HUES64 (cell line): ENCODE results near the gene PKN1.

Experiments used
- H3K27ac ChIP-seq: 2 replicates; pipeline ENCODE4 v1.7.0; 2013; ENCODE audit warnings: low read depth, low read length, inconsistent platforms
- H3K27me3 ChIP-seq: 2 replicates; pipeline ENCODE4 v1.6.1; 2013; ENCODE audit warnings: mild to moderate bottlenecking, low read length; ENCODE audit not compliant: insufficient read depth
- H3K36me3 ChIP-seq: 2 replicates; pipeline ENCODE4 v1.6.1; 2013; ENCODE audit warnings: mild to moderate bottlenecking, low read length; ENCODE audit not compliant: insufficient read depth
- H3K4me1 ChIP-seq: 2 replicates; pipeline ENCODE4 v1.6.1; 2013; ENCODE audit warnings: mild to moderate bottlenecking, low read length, moderate library complexity; ENCODE audit not compliant: insufficient read depth
- H3K4me3 ChIP-seq: 2 replicates; pipeline ENCODE4 v1.5.1; 2013; ENCODE audit warnings: mild to moderate bottlenecking, low read length, moderate library complexity
- H3K9ac ChIP-seq: 2 replicates; pipeline ENCODE4 v1.6.1; 2013; ENCODE audit warnings: mild to moderate bottlenecking, low read depth, low read length
- H3K9me3 ChIP-seq: 2 replicates; pipeline ENCODE4 v1.6.1; 2013; ENCODE audit warnings: low read depth, low read length; ENCODE audit not compliant: insufficient read depth
- WGBS: fragments of 150-250, 120-280 bp; methylation state at CpG from one replicate; pipeline ENCODE4 v1.1.7; 2013; ENCODE audit warnings: missing lambda C conversion rate; 5-methylcytosine and 5-hydroxymethylcytosine counted together

The PKN1 gene

GRCh38 chr19:14479309-14479974, 46.3 kb downstream of the PKN1 start:
- H3K36me3 ChIP-seq, result peaks cover 24% of the 10 kb centered on the region
- no peak overlapping the region for H3K9ac ChIP-seq
- no peaks in the 10 kb centered on the region for H3K9me3 ChIP-seq
- 93% methylated on average over 14 of the region's 14 CpGs for WGBS
- no peaks in the 10 kb centered on the region for H3K27me3 ChIP-seq
- H3K4me3 ChIP-seq, result no peak overlapping the region
- H3K27ac ChIP-seq, result no peak overlapping the region
- peaks cover 11% of the 10 kb centered on the region for H3K4me1 ChIP-seq

DNA sequence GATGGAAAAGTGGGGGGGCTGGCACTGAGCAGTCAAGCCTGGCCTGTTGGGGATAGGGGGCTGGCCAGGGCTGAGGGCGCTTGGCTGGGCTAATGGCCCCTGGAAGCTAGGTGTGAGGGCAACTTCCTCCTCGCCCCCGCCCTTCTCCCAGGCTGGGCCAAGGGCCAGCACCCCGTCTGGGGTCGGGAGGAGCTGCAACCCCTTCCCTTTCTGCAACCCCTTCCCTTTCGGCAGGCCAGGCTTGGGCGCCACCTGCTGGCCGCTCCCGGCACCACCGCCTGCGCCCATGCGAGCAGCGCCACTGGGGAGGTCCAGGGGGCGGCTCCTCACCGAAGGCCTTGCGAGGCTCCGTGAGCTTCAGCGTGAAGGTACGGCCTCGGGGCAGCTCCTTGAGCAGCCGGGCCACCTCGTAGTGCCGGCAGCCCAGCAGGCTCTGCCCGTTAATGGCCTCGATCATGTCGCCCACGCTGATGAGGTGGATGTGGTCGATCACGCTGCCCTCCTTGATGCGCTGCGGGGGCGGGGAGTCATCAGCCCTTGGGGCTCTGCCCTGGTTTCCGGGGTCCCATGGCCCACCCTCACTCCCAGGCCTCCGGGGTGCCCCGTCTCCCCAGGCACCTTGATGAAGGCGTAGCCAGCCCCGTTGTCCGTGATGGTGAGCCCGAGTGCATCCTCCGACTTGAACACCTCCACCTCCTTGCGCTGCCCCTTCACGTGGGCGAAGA, 47.0 kb downstream of the PKN1 start:
- WGBS, result 51% methylated on average over 43 of the region's 43 CpGs
- no peak overlapping the region; the same call in 1 of the 2 replicates for H3K27ac ChIP-seq

GRCh38 chr19:14480700-14481079, 47.6 kb downstream of the PKN1 start:
- Histone ChIP-seq H3K27me3 (no peaks in the 10 kb centered on the region), H3K27ac (no peak overlapping the region; the same call in 1 of the 2 replicates), H3K36me3 (peaks cover 24% of the 10 kb centered on the region), H3K9ac (no peak overlapping the region), H3K9me3 (no peaks in the 10 kb centered on the region), H3K4me3 (no peak overlapping the region), H3K4me1 (peaks cover 7% of the 10 kb centered on the region)
- WGBS, result 94% methylated on average over 4 of the region's 5 CpGs

More for the DNA sequence above, 47.0 kb downstream of the PKN1 start:
- no peaks in the 10 kb centered on the region for H3K9me3 ChIP-seq
- no peak overlapping the region for H3K4me3 ChIP-seq
- no peak overlapping the region for H3K9ac ChIP-seq
- no peaks in the 10 kb centered on the region for H3K27me3 ChIP-seq
- H3K4me1 ChIP-seq, result peaks cover 11% of the 10 kb centered on the region
- H3K36me3 ChIP-seq, result peaks cover 24% of the 10 kb centered on the region

GRCh38 chr19:14482172-14482941, 49.3 kb downstream of the PKN1 start:
- peaks cover 30% of the 10 kb centered on the region for H3K36me3 ChIP-seq
- 97% methylated on average over 18 of the region's 18 CpGs for WGBS

DNA sequence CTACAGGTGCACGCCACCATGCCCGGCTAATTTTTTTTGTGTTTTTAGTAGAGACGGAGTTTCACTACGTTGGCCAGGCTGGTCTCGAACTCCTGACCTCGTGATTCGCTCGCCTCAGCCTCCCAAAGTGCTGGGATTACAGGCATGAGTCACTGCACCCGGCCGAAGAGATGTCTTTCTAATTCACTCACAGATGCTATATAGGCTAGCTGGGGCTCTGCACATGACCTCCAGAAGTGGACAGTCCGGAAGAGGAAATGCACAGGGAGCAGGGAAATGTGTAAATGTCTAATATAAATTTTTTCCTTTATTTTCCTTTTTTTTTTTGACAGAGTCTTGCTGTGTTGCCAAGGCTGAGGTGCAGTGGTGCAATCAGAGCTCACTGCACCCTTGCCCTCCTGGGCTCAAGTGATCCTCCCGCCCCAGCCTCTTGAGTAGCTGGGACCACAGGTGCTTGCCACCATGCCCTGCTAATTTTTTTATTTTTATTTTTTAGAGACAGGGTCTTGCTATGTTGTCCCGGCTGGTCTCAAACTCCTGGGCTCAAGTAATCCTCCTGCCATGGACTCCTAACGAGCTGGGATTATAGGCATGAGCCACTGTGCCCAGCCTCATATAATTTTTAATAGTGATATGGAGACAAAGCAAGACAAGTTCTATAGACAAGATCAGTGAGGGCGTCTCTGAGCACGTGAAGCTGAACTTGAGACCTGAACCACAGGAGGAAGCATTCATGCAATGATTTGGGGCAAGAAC, 54.4 kb downstream of the PKN1 start:
- Histone ChIP-seq H3K27me3 (no peaks in the 10 kb centered on the region), H3K36me3 (peaks cover 33% of the 10 kb centered on the region), H3K4me1 (no peaks in the 10 kb centered on the region), H3K27ac (no peak overlapping the region), H3K4me3 (no peak overlapping the region), H3K9me3 (no peaks in the 10 kb centered on the region), H3K9ac (no peak overlapping the region)
- WGBS, result 94% methylated on average over 15 of the region's 16 CpGs

More at GRCh38 chr19:14482172-14482941, 49.3 kb downstream of the PKN1 start:
- Histone ChIP-seq H3K9me3 (no peaks in the 10 kb centered on the region), H3K4me1 (no peaks in the 10 kb centered on the region), H3K4me3 (no peak overlapping the region), H3K9ac (no peak overlapping the region), H3K27me3 (no peaks in the 10 kb centered on the region), H3K27ac (no peak overlapping the region)

GRCh38 chr19:14492756-14493337, 59.7 kb downstream of the PKN1 start:
- Histone ChIP-seq H3K27me3 (no peaks in the 10 kb centered on the region), H3K9me3 (no peaks in the 10 kb centered on the region), H3K4me1 (peaks cover 5% of the 10 kb centered on the region; the same call in 1 of the 2 replicates), H3K4me3 (no peak overlapping the region), H3K36me3 (peaks cover 31% of the 10 kb centered on the region), H3K27ac (no peak overlapping the region), H3K9ac (no peak overlapping the region)
- WGBS, result 91% methylated on average over 5 of the region's 5 CpGs

DNA sequence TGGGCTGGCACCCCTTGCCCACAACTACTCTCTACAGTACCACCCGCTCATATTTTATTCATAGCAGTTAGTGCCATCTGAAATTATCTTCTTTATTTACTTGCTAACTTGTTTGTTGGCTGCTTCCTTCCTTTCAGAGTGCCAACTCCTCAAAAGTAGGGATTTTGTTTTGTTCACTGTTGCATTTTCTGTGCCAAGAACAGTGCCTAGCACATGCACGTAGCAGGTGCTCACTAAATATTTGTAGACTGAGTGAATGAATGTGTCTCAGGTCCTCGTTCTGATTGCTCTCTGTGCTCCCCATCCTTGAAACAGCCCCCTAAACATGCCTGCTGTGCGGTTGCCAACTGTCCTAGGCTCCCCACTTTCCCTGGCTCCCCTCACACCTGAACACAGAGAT, 61.3 kb downstream of the PKN1 start:
- no peak overlapping the region for H3K9ac ChIP-seq
- H3K27ac ChIP-seq, result no peak overlapping the region
- 90% methylated on average over 4 of the region's 4 CpGs for WGBS
- H3K9me3 ChIP-seq, result no peaks in the 10 kb centered on the region
- peaks cover 18% of the 10 kb centered on the region for H3K36me3 ChIP-seq
- no peaks in the 10 kb centered on the region for H3K27me3 ChIP-seq
- H3K4me3 ChIP-seq, result peak overlapping the region; percentile 74
- peaks cover 5% of the 10 kb centered on the region; the same call in 1 of the 2 replicates for H3K4me1 ChIP-seq

DNA sequence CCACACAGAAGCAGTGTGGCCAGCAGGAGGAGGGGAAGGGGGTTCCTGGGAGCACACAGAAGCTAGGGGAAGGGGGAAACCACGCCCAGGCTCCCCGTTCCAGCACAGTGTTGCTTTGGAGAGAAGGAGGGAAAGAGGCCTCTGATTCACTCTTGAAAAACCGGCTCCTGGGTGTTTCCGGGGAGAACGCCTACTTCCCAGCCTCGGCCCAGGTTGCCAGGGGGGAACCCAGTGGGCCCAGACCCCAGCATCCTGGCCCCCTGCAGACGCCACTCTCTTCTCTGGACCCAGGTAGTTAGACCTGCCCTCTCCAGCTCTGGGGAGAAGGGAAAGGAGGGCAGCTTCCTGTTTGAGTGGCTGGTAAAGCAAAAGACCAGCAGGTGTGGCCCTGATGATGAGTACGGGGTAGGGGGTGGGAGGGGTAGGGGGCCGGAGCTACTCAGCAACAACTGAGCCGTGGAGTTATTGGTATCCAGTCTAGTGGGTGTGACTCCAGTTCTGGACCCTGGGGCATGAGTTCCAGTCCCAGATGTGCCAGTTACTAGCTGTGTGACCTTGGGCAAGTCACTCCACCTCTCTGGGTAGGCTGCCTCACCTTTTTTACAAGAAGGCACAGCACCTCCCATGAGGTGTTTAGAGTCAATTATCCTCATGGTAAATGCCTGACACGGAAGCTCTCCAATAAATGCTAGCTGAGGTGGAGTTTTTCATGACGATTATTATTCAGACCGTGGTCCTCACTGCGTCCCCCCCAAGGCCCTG, 62.0 kb downstream of the PKN1 start:
- WGBS, result 48% methylated on average over 14 of the region's 14 CpGs
- Histone ChIP-seq H3K9ac (peak overlapping the region; percentile 56), H3K27me3 (no peaks in the 10 kb centered on the region), H3K4me3 (peak overlapping the region; percentile 74), H3K4me1 (peaks cover 5% of the 10 kb centered on the region; the same call in 1 of the 2 replicates), H3K9me3 (no peaks in the 10 kb centered on the region), H3K36me3 (peaks cover 12% of the 10 kb centered on the region), H3K27ac (no peak overlapping the region)

DNA sequence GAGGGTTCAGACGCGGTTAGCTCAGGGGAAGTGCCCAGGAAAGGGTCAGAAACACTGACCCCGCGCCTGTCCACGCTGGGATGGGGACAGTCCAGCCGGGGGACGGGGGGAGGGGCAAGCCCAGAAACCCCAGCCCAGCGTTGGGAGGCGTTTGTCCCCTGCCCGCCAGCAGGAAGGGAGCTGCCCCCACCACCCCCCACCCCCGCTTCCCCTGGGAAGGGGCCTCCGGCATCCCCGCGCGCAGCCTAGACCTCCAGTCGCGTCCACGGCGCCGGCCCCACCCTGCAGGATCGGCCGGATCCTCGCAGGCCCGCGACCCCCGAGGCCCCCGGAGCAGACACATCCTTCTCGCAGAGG, 62.5 kb downstream of the PKN1 start:
- Histone ChIP-seq H3K4me1 (peaks cover 5% of the 10 kb centered on the region; the same call in 1 of the 2 replicates), H3K27me3 (no peaks in the 10 kb centered on the region), H3K4me3 (peak overlapping the region; percentile 74), H3K9me3 (no peaks in the 10 kb centered on the region), H3K27ac (no peak overlapping the region; the same call in 1 of the 2 replicates), H3K9ac (peak overlapping the region; percentile 56), H3K36me3 (peaks cover 11% of the 10 kb centered on the region)
- under 1% methylated on average over 27 of the region's 28 CpGs for WGBS
